AG09309 (cell line): ENCODE data around the gene PLXNC1.

Experiments used
- DNase-seq: peaks from one replicate; pipeline ENCODE4 v3.0.0-alpha.2; 2010; ENCODE audit warnings: low read depth
- H3K4me3 ChIP-seq: 2 replicates; pipeline ENCODE4 v1.5.1; 2011; ENCODE audit warnings: mild to moderate bottlenecking, low read depth, low read length, moderate library complexity; ENCODE audit not compliant: control insufficient read depth
- CTCF ChIP-seq: IDR thresholded peaks from 2 replicates; pipeline ENCODE4 v1.5.1; 2011; ENCODE audit warnings: mild to moderate bottlenecking, low read depth, low read length, inconsistent platforms; ENCODE audit not compliant: insufficient read depth, control insufficient read depth; ENCODE audit errors: missing control alignments

The PLXNC1 gene

GRCh38 chr12:94147387-94147990, 888 bp upstream of the PLXNC1 start:
- DNase-seq: no peak
- no peak overlapping the region; the same call in none of the 2 replicates for H3K4me3 ChIP-seq
- no peak for TF ChIP-seq CTCF

- peak overlapping the region; percentile 50 for H3K4me3 ChIP-seq
- DNase-seq: no peak
- TF ChIP-seq CTCF: no peak
These were observed 352 bp downstream of the PLXNC1 start for GRCh38 chr12:94148739-94149118.

- no peak for TF ChIP-seq CTCF
- H3K4me3 ChIP-seq: peak overlapping the region; percentile 30
- no peak for DNase-seq
These were observed 873 bp downstream of the PLXNC1 start for GRCh38 chr12:94149119-94149780.

- DNase-seq: no peak
- TF ChIP-seq CTCF: no peak
- H3K4me3 ChIP-seq: peak overlapping the region; percentile 12
These were observed 1.4 kb downstream of the PLXNC1 start for GRCh38 chr12:94149781-94150239.

GRCh38 chr12:94150240-94151121, 2.1 kb downstream of the PLXNC1 start:
- no peak for DNase-seq
- no peak overlapping the region; the same call in 1 of the 2 replicates for H3K4me3 ChIP-seq
- no peak for TF ChIP-seq CTCF

- DNase-seq: no peak
- no peak overlapping the region for H3K4me3 ChIP-seq
- TF ChIP-seq CTCF: no peak
These were observed 3.2 kb downstream of the PLXNC1 start for GRCh38 chr12:94151582-94151981.
